ENCODE measurements around the gene PGAM2.

The PGAM2 gene

DNA sequence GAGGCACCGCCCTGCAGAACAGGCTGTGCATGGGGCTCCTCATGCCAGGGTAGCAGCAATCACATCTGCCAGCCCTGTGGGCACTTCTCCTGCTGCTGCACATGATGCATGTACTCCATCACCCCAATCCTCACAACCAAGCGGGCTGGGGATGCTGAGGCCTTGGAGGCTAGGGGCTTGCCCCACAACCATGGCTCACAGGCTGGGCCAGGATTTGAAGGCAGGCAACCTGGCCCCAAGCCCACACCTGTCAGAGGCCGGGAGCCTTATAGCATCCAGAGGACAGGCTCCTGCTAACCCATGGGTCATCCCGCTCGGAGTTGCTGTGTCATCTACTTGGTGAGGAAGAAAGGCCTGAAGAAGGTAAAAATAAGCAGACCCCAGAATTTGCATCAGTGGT lies 14.8 kb upstream of the PGAM2 start:
- no peak for DNase-seq
- Mint-ChIP-seq H3K36me3 (ENCODE audit: low read depth) (peaks cover 40% of the 10 kb centered on the region), H3K4me1 (peaks cover 77% of the 10 kb centered on the region), H3K4me3 (peak overlapping the region; percentile 23), H3K27ac (no peak overlapping the region), H3K27me3 (ENCODE audit: low read depth, poor library complexity) (peaks cover 13% of the 10 kb centered on the region), H3K9me3 (no peaks in the 10 kb centered on the region)
- TF ChIP-seq CTCF (IDR thresholded peaks at IDR 0.05), result no peak

DNA sequence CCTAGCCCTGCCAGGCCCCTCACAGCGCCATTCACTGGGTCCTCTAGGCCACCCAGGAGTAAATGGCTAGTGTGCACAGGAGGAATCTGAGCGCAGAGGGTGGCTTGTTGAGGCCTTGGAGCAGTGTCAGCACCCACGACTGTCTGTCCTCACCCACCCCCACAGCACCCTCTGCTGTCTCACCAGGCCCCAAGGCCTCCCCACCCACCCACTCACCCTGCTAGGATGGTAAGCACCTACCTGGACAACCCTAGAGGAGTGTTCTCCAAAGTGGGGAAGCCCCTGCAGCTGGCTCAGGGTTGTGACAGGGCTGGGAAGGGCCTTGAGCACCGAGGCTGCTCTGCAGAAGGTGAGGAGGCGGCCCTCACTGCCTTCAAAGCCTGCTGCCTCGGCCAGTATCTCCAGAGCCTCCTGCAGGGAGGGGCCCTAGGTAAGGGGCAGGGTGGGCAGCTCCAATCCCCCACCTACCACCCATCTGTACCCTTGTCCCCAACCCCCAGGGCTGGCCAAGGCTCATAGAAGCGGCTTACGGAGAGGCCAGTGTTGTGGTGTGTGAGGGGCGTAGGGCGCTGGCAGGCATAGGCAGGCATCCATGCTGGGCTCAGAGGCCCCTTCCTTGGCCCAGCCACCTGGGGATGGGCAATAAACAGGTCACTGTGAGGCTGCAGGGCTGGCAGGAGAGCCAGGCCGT lies 14.1 kb upstream of the PGAM2 start:
- H3K27me3 Mint-ChIP-seq (ENCODE audit: low read depth, poor library complexity), result peaks cover 9% of the 10 kb centered on the region

GRCh38 chr7:44078521-44078920 lies 13.2 kb upstream of the PGAM2 start:
- H3K4me3 Mint-ChIP-seq, result peak overlapping the region; percentile 63
- H3K36me3 Mint-ChIP-seq (ENCODE audit: low read depth), result peaks cover 42% of the 10 kb centered on the region
- H3K27ac Mint-ChIP-seq, result peak overlapping the region; percentile 99
- DNase-seq, result peak; percentile 76
- peaks cover 3% of the 10 kb centered on the region for H3K27me3 Mint-ChIP-seq (ENCODE audit: low read depth, poor library complexity)
- TF ChIP-seq CTCF (IDR thresholded peaks at IDR 0.05), result no peak
- peaks cover 64% of the 10 kb centered on the region for H3K4me1 Mint-ChIP-seq
- no peaks in the 10 kb centered on the region for H3K9me3 Mint-ChIP-seq

More for the DNA sequence above, 14.1 kb upstream of the PGAM2 start:
- Mint-ChIP-seq H3K4me3 (no peak overlapping the region), H3K36me3 (ENCODE audit: low read depth) (peaks cover 42% of the 10 kb centered on the region), H3K27ac (peak overlapping the region; percentile 99), H3K4me1 (peaks cover 73% of the 10 kb centered on the region), H3K9me3 (no peaks in the 10 kb centered on the region)
- no peak for TF ChIP-seq CTCF (IDR thresholded peaks at IDR 0.05)
- no peak for DNase-seq

- H3K4me1 Mint-ChIP-seq, result peaks cover 56% of the 10 kb centered on the region
- no peaks in the 10 kb centered on the region for H3K9me3 Mint-ChIP-seq
- no peak for DNase-seq
- peaks cover 46% of the 10 kb centered on the region for H3K36me3 Mint-ChIP-seq (ENCODE audit: low read depth)
- peak overlapping the region; percentile 67 for H3K4me3 Mint-ChIP-seq
- TF ChIP-seq CTCF (IDR thresholded peaks at IDR 0.05), result no peak
- peaks cover 3% of the 10 kb centered on the region for H3K27me3 Mint-ChIP-seq (ENCODE audit: low read depth, poor library complexity)
- H3K27ac Mint-ChIP-seq, result peak overlapping the region; percentile 99
Measured at GRCh38 chr7:44077681-44078091, 12.3 kb upstream of the PGAM2 start.

DNA sequence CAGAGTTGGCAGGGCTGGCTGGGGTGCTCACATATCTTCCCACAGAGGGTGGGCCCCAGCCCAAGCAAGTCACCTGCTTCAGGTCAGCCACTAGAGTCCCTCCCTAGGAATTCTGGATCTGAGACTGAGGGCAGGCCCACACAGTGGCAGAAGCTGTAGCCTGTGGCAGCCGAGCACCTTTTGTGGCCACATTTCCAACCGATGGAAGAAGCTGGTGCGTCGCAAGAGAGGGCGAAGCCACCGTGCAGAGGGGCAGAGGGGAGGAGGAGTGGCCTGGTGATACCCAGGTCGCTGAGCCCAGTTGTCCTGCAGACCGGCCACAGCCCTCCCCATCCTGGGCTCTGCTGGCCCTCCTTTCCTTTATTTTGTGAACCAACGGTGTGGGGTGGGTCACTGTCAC lies 11.7 kb upstream of the PGAM2 start:
- TF ChIP-seq CTCF (IDR thresholded peaks at IDR 0.05), result no peak
- H3K27ac Mint-ChIP-seq, result peak overlapping the region; percentile 99
- H3K4me1 Mint-ChIP-seq, result peaks cover 55% of the 10 kb centered on the region
- no peak for DNase-seq
- peaks cover 3% of the 10 kb centered on the region for H3K27me3 Mint-ChIP-seq (ENCODE audit: low read depth, poor library complexity)
- no peaks in the 10 kb centered on the region for H3K9me3 Mint-ChIP-seq
- no peak overlapping the region for H3K4me3 Mint-ChIP-seq
- peaks cover 46% of the 10 kb centered on the region for H3K36me3 Mint-ChIP-seq (ENCODE audit: low read depth)
